ENCODE measurements around the gene CAPZA1.

- no peak for TF ChIP-seq PPARA (CRISPR knock-in tag; IDR thresholded peaks at IDR 0.05; ENCODE audit: borderline replicate concordance)
- no peak for TF ChIP-seq PATZ1 (CRISPR knock-in tag; IDR thresholded peaks at IDR 0.05; ENCODE audit: borderline replicate concordance)
- no peak for TF ChIP-seq TCF4 (CRISPR knock-in tag; IDR thresholded peaks at IDR 0.05; ENCODE audit: borderline replicate concordance)
- TF ChIP-seq GLIS3 (CRISPR knock-in tag; IDR thresholded peaks at IDR 0.05), result no peak
Measured at GRCh38 chr1:112576240-112576639, 43.4 kb upstream of the CAPZA1 start.
